OCI-LY1 (cell line): ENCODE results near the gene NLRC4.

Source experiments
- H2AFZ ChIP-seq: fragments of 200-600 bp; sonication (generic), shearing (Covaris generic); 2 replicates; pipeline ENCODE4 v1.6.0; 2014; ENCODE audit warnings: antibody characterized with exemption, mild to moderate bottlenecking, low read length
- H3F3A ChIP-seq: fragments of 200-600 bp; sonication (generic), shearing (Covaris generic); 2 replicates; pipeline ENCODE4 v1.6.0; 2014; ENCODE audit warnings: mild to moderate bottlenecking, antibody characterized with exemption, low read length, moderate library complexity; ENCODE audit not compliant: insufficient read depth
- H3K27ac ChIP-seq: fragments of 200-600 bp; sonication (generic); 2 replicates; pipeline ENCODE4 v1.5.1; 2014; ENCODE audit warnings: low read length, mixed run types, mild to moderate bottlenecking, low read depth; ENCODE audit not compliant: poor library complexity, severe bottlenecking
- H3K27me3 ChIP-seq: fragments of 200-600 bp; sonication (generic); 2 replicates; pipeline ENCODE4 v1.6.0; 2014; ENCODE audit warnings: antibody characterized with exemption, mild to moderate bottlenecking, low read length, moderate library complexity; ENCODE audit not compliant: insufficient read depth
- H3K36me3 ChIP-seq: fragments of 200-600 bp; sonication (generic); 2 replicates; pipeline ENCODE4 v1.6.1; 2014; ENCODE audit warnings: mild to moderate bottlenecking, antibody characterized with exemption, low read length, moderate library complexity, mixed read lengths; ENCODE audit not compliant: insufficient read depth
- H3K4me1 ChIP-seq: fragments of 200-600 bp; sonication (generic); 2 replicates; pipeline ENCODE4 v1.5.1; 2014; ENCODE audit warnings: mild to moderate bottlenecking, low read length, moderate library complexity; ENCODE audit not compliant: insufficient read depth, severe bottlenecking
- H3K4me2 ChIP-seq: fragments of 200-600 bp; sonication (generic), shearing (Covaris generic); 2 replicates; pipeline ENCODE4 v1.6.1; 2014; ENCODE audit warnings: low read length
- H3K4me3 ChIP-seq: fragments of 200-600 bp; sonication (generic); 2 replicates; pipeline ENCODE4 v1.5.1; 2014; ENCODE audit warnings: low read length, low read depth, mild to moderate bottlenecking, mixed read lengths; ENCODE audit not compliant: poor library complexity, severe bottlenecking
- H3K79me2 ChIP-seq: fragments of 200-600 bp; shearing (Covaris generic); 2 replicates; pipeline ENCODE4 v1.6.1; 2016; ENCODE audit warnings: mixed run types, low read length, mixed read lengths; ENCODE audit not compliant: insufficient read depth
- H3K9ac ChIP-seq: fragments of 200-600 bp; sonication (generic), shearing (Covaris generic); 2 replicates; pipeline ENCODE4 v1.6.1; 2014; ENCODE audit warnings: mild to moderate bottlenecking, low read length, mixed read lengths
- H3K9me2 ChIP-seq: fragments of 200-600 bp; sonication (generic), shearing (Covaris generic); 2 replicates; pipeline ENCODE4 v1.6.1; 2014; ENCODE audit warnings: low read depth, mild to moderate bottlenecking, low read length, mixed read lengths
- H3K9me3 ChIP-seq: fragments of 200-600 bp; shearing (Covaris generic); 2 replicates; pipeline ENCODE4 v1.6.1; 2014; ENCODE audit warnings: low read length, mixed read lengths
- H4K20me1 ChIP-seq: fragments of 200-600 bp; sonication (generic), shearing (Covaris generic); 2 replicates; pipeline ENCODE4 v1.6.0; 2016; ENCODE audit warnings: mild to moderate bottlenecking, low read length; ENCODE audit not compliant: insufficient read depth
- CTCF ChIP-seq: fragments of 200-600 bp; sonication (generic), shearing (Covaris generic); IDR thresholded peaks from 2 replicates; pipeline ENCODE4 v1.5.1; 2017; ENCODE audit warnings: mild to moderate bottlenecking, antibody characterized with exemption, low read length, moderate library complexity, mixed read lengths
- EZH2 ChIP-seq: fragments of 200-600 bp; sonication (generic), shearing (Covaris generic); IDR thresholded peaks from 2 replicates; pipeline ENCODE4 v1.8.0; 2017; ENCODE audit warnings: borderline replicate concordance, mixed run types, mild to moderate bottlenecking, antibody characterized with exemption, low read length, moderate library complexity, mixed read lengths

The NLRC4 gene

GRCh38 chr2:32227492-32227891 lies 37.2 kb downstream of the NLRC4 start:
- Histone ChIP-seq H3K9me3 (no peaks in the 10 kb centered on the region), H3K9ac (no peak overlapping the region), H3K9me2 (no peaks in the 10 kb centered on the region), H2AFZ (no peak overlapping the region), H3K4me2 (no peak overlapping the region), H3K4me3 (no peak overlapping the region), H3F3A (no peaks in the 10 kb centered on the region), H3K79me2 (no peaks in the 10 kb centered on the region), H4K20me1 (no peaks in the 10 kb centered on the region), H3K27me3 (no peaks in the 10 kb centered on the region), H3K4me1 (no peaks in the 10 kb centered on the region), H3K27ac (no peak overlapping the region), H3K36me3 (peaks cover 40% of the 10 kb centered on the region)
- TF ChIP-seq EZH2 = no peak
- TF ChIP-seq CTCF = no peak

- H3K79me2 ChIP-seq = no peaks in the 10 kb centered on the region
Measured at GRCh38 chr2:32222966-32223365, 41.7 kb downstream of the NLRC4 start.

GRCh38 chr2:32220445-32220844 lies 44.2 kb downstream of the NLRC4 start:
- Histone ChIP-seq H3K27ac (no peak overlapping the region), H3K9me2 (no peaks in the 10 kb centered on the region), H3F3A (no peaks in the 10 kb centered on the region), H3K4me1 (no peaks in the 10 kb centered on the region), H4K20me1 (no peaks in the 10 kb centered on the region), H3K4me2 (no peak overlapping the region), H3K4me3 (no peak overlapping the region), H3K79me2 (no peaks in the 10 kb centered on the region), H2AFZ (no peak overlapping the region), H3K27me3 (no peaks in the 10 kb centered on the region), H3K36me3 (peaks cover 62% of the 10 kb centered on the region), H3K9ac (no peak overlapping the region), H3K9me3 (no peaks in the 10 kb centered on the region)
- TF ChIP-seq EZH2 = no peak
- no peak for TF ChIP-seq CTCF

More at GRCh38 chr2:32222966-32223365, 41.7 kb downstream of the NLRC4 start:
- no peaks in the 10 kb centered on the region for H3K27me3 ChIP-seq
- H3K27ac ChIP-seq = no peak overlapping the region
- H3F3A ChIP-seq = no peaks in the 10 kb centered on the region
- no peak overlapping the region for H3K4me2 ChIP-seq
- H3K9ac ChIP-seq = no peak overlapping the region
- H4K20me1 ChIP-seq = no peaks in the 10 kb centered on the region
- H3K36me3 ChIP-seq = peaks cover 65% of the 10 kb centered on the region
- no peaks in the 10 kb centered on the region for H3K9me3 ChIP-seq
- H2AFZ ChIP-seq = no peak overlapping the region
- H3K4me3 ChIP-seq = no peak overlapping the region
- H3K9me2 ChIP-seq = no peaks in the 10 kb centered on the region
- TF ChIP-seq EZH2 (no peak), CTCF (no peak)
- H3K4me1 ChIP-seq = no peaks in the 10 kb centered on the region
